Retinal pigment epithelial cell (primary cell): ENCODE measurements around the gene WHRN.

Experiments used
- DNase-seq: peaks from one replicate; pipeline ENCODE4 v3.0.0-alpha.2; 2010; ENCODE audit warnings: low read depth
- H3K4me3 ChIP-seq: 2 replicates; pipeline ENCODE4 v1.5.1; 2011; ENCODE audit warnings: mild to moderate bottlenecking, low read length, control low read depth, moderate library complexity
- TF ChIP-seq, protein P1 (sequence below): conservative IDR thresholded peaks from 2 replicates; pipeline ENCODE4 v1.5.1; 2011; ENCODE audit warnings: low read depth, low read length, control low read depth, inconsistent platforms

Gene WHRN

DNA sequence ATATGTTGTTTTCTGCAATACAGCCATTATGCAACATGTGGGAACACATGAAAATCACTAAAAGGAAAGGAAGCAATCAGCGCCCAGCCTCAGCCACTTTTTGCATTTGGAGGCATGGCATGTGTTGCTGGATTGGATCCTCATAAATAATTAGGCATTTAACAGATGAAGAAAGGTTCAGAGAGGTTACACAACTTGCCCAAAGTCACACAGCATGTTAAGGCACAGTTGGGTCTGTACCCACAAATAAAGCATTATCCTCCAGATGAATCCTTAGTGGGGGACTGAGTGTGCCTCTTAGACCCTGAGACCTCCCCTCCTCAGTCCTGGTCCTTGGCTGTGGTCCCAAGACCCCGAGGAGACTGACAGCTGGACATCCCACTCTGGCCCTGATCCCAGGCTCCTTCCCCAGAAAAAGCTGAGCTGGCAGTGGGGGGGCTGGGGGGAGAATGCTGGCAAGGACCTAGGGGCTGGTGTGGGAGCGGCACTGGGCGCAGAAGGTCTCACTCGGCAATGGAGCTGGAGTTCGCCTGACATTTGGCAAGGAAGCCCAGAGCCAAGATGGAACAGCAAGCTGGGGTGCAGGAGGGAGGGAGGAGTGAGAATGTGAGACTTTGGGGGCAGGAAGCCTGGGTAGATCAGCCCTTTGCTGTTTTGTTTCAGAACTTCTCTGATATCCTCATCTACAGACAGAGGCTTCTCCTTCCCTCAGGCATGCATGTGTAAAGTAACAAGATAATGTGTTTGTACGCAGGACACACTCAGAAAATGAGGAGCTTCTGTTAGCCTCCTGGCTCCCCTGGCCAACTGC lies 110.5 kb downstream of the WHRN start:
- H3K4me3 ChIP-seq = no peak overlapping the region
- TF ChIP-seq, protein P1, sequence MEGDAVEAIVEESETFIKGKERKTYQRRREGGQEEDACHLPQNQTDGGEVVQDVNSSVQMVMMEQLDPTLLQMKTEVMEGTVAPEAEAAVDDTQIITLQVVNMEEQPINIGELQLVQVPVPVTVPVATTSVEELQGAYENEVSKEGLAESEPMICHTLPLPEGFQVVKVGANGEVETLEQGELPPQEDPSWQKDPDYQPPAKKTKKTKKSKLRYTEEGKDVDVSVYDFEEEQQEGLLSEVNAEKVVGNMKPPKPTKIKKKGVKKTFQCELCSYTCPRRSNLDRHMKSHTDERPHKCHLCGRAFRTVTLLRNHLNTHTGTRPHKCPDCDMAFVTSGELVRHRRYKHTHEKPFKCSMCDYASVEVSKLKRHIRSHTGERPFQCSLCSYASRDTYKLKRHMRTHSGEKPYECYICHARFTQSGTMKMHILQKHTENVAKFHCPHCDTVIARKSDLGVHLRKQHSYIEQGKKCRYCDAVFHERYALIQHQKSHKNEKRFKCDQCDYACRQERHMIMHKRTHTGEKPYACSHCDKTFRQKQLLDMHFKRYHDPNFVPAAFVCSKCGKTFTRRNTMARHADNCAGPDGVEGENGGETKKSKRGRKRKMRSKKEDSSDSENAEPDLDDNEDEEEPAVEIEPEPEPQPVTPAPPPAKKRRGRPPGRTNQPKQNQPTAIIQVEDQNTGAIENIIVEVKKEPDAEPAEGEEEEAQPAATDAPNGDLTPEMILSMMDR = no peak
- DNase-seq = no peak

DNA sequence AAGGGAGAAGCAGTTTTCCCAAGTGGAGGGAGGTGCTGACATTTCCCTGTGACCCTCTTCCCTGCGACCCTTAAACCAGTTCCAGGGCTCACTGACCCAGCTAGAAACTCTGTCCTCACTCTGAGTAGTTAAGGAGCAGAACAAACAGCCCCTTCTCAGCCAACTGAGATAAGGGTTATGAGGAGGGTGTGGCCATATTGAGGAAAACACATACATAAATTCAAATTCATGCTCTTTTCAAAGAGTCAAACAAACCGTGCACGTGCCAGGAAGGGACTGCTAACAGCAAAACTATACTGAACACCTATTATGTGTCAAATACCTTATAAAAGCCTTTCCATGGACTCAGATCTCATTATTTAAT lies 112.5 kb downstream of the WHRN start:
- no peak for DNase-seq
- TF ChIP-seq, protein P1 = no peak

DNA sequence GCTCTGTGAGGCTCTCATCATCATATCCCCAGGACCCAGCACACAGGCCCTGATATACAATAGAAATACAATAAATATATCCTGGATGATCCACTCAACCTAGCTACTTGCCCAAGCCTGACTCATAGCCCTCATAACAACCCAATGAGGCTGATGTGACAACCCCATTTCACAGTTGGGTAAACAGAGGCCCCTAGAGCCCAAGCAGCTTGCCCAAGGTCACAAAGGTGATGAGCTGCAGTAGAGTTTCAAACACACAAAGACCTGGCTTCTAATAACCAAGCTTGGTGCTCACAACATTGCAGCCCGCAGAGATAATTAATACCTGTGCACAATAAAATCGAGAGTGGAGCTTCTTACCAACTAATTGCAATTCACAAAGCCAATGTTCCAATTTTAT lies 114.3 kb downstream of the WHRN start:
- no peak for DNase-seq
- no peak overlapping the region for H3K4me3 ChIP-seq
- TF ChIP-seq, protein P1 = no peak

More for the DNA sequence above, 112.5 kb downstream of the WHRN start:
- H3K4me3 ChIP-seq = no peak overlapping the region

DNA sequence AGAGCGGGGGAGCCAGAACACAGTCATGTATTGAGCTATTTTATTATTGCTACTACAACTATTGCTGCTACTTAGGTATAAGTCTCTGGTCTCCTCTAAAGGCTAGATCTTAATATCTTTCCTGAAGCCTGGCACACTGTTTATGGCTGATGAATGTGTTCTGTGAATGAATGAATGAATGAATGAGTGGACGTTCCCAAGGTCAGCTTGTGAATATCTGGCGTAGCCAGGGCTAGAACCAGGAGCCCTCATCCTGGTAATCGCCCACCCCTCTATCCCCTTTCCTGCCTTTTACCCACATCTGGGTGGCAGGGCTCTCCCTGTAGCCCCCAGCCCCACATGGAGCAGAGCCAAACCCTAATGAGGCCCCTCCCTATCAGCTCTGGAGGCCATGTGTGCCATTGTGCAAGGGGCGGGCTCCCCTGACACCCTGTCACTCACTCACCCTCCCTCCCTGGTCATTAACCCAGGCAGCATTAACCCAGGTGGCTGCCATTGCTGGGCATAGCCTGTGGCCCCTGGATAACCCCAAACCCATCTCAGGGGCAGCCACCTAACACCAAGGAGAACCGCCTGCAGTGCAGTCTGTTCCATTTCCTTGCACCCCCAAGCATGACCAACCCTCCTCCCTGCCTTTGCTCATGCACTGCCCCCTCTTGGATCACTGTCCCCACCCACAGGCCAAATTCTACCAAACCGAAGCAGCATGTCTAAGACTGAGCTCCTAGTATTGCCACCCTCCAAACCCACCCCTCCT lies 115.5 kb downstream of the WHRN start:
- TF ChIP-seq, protein P1 = no peak
- no peak for DNase-seq
- H3K4me3 ChIP-seq = no peak overlapping the region

DNA sequence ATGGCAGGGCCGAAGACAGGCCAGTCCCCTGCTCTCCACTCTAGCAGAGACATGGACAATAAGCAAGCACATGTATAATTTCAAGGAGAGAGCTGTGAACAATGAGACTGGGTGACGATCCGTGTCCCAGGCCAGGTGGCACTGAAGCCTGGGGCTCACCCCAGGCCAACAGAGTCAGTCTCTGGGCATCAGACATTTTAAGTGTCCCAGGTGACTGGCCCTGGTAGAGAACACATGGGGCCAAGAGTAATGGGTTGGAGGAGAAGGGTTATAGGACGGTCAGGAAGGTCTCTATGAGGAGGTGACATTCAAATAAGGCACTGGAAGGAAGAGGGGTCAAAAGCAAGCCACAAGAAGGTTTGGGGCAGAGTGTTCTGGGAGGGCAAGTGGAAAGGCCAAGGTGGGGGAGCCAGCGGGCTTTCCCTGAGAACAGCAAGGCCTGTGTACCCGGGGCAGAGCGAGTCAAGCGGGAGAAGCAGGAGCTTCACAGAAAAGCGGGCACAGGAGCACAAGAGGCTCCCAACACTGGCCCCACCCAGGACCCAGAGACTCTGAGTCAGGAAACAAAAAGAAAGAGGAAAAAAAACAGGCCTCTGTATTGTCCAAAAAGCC lies 116.4 kb downstream of the WHRN start:
- TF ChIP-seq, protein P1 = no peak
- no peak for DNase-seq
- no peak overlapping the region for H3K4me3 ChIP-seq

DNA sequence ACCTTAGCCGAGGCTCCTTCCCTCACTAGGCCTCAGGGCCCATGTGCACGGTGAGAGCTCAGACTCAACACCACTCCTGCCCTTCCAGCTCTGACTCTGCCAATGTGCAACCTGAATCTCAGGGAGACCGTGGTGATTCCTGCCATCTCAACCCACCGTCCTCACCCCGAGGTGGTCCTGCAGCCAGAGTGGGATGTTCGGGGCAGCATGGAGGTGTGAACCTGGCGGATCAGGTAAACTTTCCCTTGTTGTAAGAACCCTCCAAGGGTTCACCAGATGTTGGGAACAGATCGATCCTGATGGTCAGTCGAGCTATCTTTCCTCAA lies 117.0 kb downstream of the WHRN start:
- no peak overlapping the region for H3K4me3 ChIP-seq
- no peak for DNase-seq
- TF ChIP-seq, protein P1 = no peak
